ENCODE measurements around the gene FKBP1A. TPM values are rescaled to one million over a fixed set of nuclear protein-coding genes. Genes with fewer than 3 reads are reported as not detected.

FKBP1A gene
- total and polyA plus RNA-seq, 2 of the 4 experiments (the other 2 are of a cell fraction): 120 to 528 TPM

DNA sequence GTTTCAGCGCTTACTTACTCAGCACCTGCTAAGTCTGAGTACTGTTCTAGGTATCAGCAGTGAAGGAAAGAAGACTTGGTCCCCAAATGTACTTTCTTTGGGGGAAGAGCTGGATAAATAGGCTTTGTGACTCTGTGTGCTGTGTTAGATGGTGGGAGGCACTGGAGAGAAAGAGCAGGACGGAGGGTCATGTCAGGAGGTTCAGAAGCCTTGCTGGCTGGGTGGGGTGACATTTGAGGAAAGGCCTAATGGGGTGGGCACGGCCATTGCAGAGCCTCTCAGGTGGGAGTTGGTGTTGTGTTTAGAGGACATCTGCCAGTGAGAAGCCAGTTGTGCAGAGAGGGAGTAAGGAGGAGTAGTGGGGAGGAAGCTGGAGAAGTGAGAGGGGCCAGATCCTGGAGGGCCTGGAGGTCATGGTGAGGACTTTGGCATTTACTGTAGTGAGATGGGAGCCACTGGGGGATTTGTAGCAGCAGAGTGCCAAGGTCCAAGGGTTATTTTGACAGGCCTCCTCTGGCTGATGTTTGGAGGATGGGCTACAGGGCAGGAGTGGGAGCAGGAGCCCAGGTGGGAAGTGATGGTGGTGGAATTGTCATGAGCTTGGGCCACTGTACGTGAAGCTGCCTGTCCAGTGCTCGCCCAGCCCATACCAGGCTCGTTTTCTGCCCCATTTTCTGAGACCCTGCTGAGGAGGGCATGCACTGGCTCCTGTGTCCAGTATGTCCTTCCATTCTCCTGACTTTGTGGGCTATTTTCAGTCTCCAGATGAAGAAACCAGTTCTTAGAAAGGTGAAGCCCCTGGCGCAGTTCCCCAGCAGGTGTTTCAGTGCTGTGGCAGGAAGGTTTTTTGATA is 64.8 kb downstream of the FKBP1A start:
- in situ Hi-C loops (cut with MboI; ENCODE audit: low sequenced_read_pairs) (loop anchor here (25.0 kb wide), 1 partner anchor 509 kb away; no protein-coding TSS in a partner anchor), dilution Hi-C loops (cut with HindIII; ENCODE audit: low sequenced_read_pairs, unreplicated experiment) (no loop called here), intact Hi-C loops (cut with micrococcal nuclease) (loop anchor here (5.0 kb wide), 1 partner anchor 49 kb away; no protein-coding TSS in a partner anchor)
- Histone ChIP-seq H3K14ac (replicated peaks; ENCODE audit: low read depth, low read length) (peak overlapping the region; percentile 18; the same call in 1 of the 2 replicates), H3K9ac (ENCODE audit: low read depth, low read length) (no peak overlapping the region; the same call in 1 of the 2 replicates), H3K4ac (ENCODE audit: low read depth, low read length) (peak overlapping the region; percentile 70), H3K9me1 (ENCODE audit: insufficient read depth, low read length) (peaks cover 42% of the 10 kb centered on the region), H2BK15ac (ENCODE audit: low read depth, low read length) (no peak overlapping the region; the same call in 2 of the 3 replicates), H2BK5ac (ENCODE audit: low read depth, low read length, poor library complexity, severe bottlenecking) (peak overlapping the region; percentile 7), H3K27ac (ENCODE audit: insufficient read depth, low read length) (peak overlapping the region; percentile 33), H3K23ac (ENCODE audit: low read depth, low read length) (peak overlapping the region; percentile 30), H4K5ac (ENCODE audit: low read depth, low read length) (no peak overlapping the region), H2AK5ac (ENCODE audit: low read depth, low read length) (peak overlapping the region; percentile 47), H3K18ac (ENCODE audit: low read depth, low read length) (no peak overlapping the region), H3K4me2 (ENCODE audit: low read depth, low read length) (no peak overlapping the region), H2AFZ (replicated peaks; ENCODE audit: low read length, poor library complexity) (no peak overlapping the region), H3K56ac (ENCODE audit: extremely low read depth, insufficient read depth, low read length) (peak overlapping the region; percentile 14; the same call in 1 of the 2 replicates), H2BK120ac (ENCODE audit: low read depth, low read length) (peak overlapping the region; percentile 55; the same call in 1 of the 2 replicates), H3K9me3 (ENCODE audit: control insufficient read depth, insufficient read depth, low read length) (no peaks in the 10 kb centered on the region), H3K4me3 (ENCODE audit: insufficient read depth, low read depth, low read length) (no peak overlapping the region), H2BK20ac (ENCODE audit: low read depth, low read length) (peak overlapping the region; percentile 46; the same call in 1 of the 2 replicates), H4K91ac (ENCODE audit: insufficient read depth, low read depth, low read length) (peak overlapping the region; percentile 38; the same call in 1 of the 2 replicates), H3K27me3 (ENCODE audit: control insufficient read depth, insufficient read depth, low read length) (no peaks in the 10 kb centered on the region), H4K20me1 (ENCODE audit: insufficient read depth, low read length) (peaks cover 4% of the 10 kb centered on the region; the same call in 1 of the 2 replicates), H3K79me1 (ENCODE audit: low read depth in 1 of 2, low read length in 2 of 2) (peaks cover 48 to 89% of the 10 kb centered on the region in 2 experiments), H3K4me1 (ENCODE audit: control insufficient read depth, insufficient read depth, low read length) (peaks cover 27% of the 10 kb centered on the region), H4K8ac (ENCODE audit: low read depth in 2 of 2, low read length in 2 of 2) (peak overlapping the region; percentile 1 to 10; a peak in 1 of 4 replicates), H2AK9ac (replicated peaks; ENCODE audit: low read depth, low read length, poor library complexity) (no peak overlapping the region), H3K36me3 (ENCODE audit: control insufficient read depth, insufficient read depth, low read length) (peaks cover 6% of the 10 kb centered on the region; the same call in 1 of the 2 replicates)
- no TSS peak for BruUV-seq (replicated peaks)
- no peak for DNase-seq
- CTCF ChIA-PET: no interaction called here
- POLR2A ChIA-PET (ENCODE audit: unreplicated experiment): interaction anchor here (0.5 to 0.6 kb wide), 2 partner anchors 8 to 32 kb away, joined by 3 to 5 read pairs; no protein-coding TSS in a partner anchor
- no peak for ATAC-seq (ENCODE audit: low read depth)
- WGBS, 2 experiments (ENCODE audit: extremely low coverage in 2 of 2, insufficient read length in 1 of 2): 100% methylated on average over 4 of the region's 7 CpGs; no CpG with 5 or more reads in 1 of the 2 experiments
- TF ChIP-seq POLR2A (IDR thresholded peaks at IDR 0.05; ENCODE audit: low read depth, low read length): no peak
- TF ChIP-seq RFX5 (IDR thresholded peaks at IDR 0.05; ENCODE audit: low read depth, low read length): no peak
- no peak for TF ChIP-seq MXI1 (IDR thresholded peaks at IDR 0.05; ENCODE audit: borderline replicate concordance, low read depth, low read length)
- no peak for TF ChIP-seq BHLHE40 (IDR thresholded peaks at IDR 0.05; ENCODE audit: low read depth, low read length)
- no peak for TF ChIP-seq CHD1 (IDR thresholded peaks at IDR 0.05; ENCODE audit: low read depth, low read length)
- no peak for TF ChIP-seq SMC3 (IDR thresholded peaks at IDR 0.05; ENCODE audit: low read depth, low read length)
- TF ChIP-seq RCOR1 (IDR thresholded peaks at IDR 0.05; ENCODE audit: insufficient replicate concordance, low read length): no peak
- TF ChIP-seq FOS (IDR thresholded peaks at IDR 0.05; ENCODE audit: low read depth, low read length): no peak
- no peak for TF ChIP-seq CEBPB (IDR thresholded peaks at IDR 0.05; ENCODE audit: low read depth, low read length)
- TF ChIP-seq, protein P1, sequence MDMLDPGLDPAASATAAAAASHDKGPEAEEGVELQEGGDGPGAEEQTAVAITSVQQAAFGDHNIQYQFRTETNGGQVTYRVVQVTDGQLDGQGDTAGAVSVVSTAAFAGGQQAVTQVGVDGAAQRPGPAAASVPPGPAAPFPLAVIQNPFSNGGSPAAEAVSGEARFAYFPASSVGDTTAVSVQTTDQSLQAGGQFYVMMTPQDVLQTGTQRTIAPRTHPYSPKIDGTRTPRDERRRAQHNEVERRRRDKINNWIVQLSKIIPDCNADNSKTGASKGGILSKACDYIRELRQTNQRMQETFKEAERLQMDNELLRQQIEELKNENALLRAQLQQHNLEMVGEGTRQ (IDR thresholded peaks at IDR 0.05; ENCODE audit: low read depth, low read length): no peak
- no peak for TF ChIP-seq NFE2L2 (IDR thresholded peaks at IDR 0.05; ENCODE audit: low read depth, low read length)
- TF ChIP-seq MAZ (IDR thresholded peaks at IDR 0.05; ENCODE audit: borderline replicate concordance, low read depth, low read length): no peak
- TF ChIP-seq, protein P2, sequence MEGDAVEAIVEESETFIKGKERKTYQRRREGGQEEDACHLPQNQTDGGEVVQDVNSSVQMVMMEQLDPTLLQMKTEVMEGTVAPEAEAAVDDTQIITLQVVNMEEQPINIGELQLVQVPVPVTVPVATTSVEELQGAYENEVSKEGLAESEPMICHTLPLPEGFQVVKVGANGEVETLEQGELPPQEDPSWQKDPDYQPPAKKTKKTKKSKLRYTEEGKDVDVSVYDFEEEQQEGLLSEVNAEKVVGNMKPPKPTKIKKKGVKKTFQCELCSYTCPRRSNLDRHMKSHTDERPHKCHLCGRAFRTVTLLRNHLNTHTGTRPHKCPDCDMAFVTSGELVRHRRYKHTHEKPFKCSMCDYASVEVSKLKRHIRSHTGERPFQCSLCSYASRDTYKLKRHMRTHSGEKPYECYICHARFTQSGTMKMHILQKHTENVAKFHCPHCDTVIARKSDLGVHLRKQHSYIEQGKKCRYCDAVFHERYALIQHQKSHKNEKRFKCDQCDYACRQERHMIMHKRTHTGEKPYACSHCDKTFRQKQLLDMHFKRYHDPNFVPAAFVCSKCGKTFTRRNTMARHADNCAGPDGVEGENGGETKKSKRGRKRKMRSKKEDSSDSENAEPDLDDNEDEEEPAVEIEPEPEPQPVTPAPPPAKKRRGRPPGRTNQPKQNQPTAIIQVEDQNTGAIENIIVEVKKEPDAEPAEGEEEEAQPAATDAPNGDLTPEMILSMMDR (conservative IDR thresholded peaks at IDR 0.05; ENCODE audit: low read depth, low read length): no peak
- TF ChIP-seq MAFK (IDR thresholded peaks at IDR 0.05; ENCODE audit: low read depth, low read length): no peak
- TF ChIP-seq RAD21 (IDR thresholded peaks at IDR 0.05; ENCODE audit: low read length): no peak
